ENCODE results near the gene RET.

RET gene

GRCh38 chr10:43125274-43125845 lies 48.5 kb downstream of the RET start:
- Histone ChIP-seq H3K27ac (no peak overlapping the region), H3K9ac (no peak overlapping the region), H3K4me2 (no peak overlapping the region), H4K20me1 (ENCODE audit: insufficient read depth) (no peaks in the 10 kb centered on the region), H3K27me3 (ENCODE audit: insufficient read depth, low read depth) (no peaks in the 10 kb centered on the region), H3K4me3 (IDR thresholded peaks at IDR 0.05; ENCODE audit: insufficient read depth, low read depth, low read length) (no peak overlapping the region), H2AFZ (ENCODE audit: low read depth) (no peak overlapping the region), H3K36me3 (ENCODE audit: insufficient read depth) (no peaks in the 10 kb centered on the region), H3K4me1 (ENCODE audit: low read depth, poor library complexity, severe bottlenecking) (peaks cover 17% of the 10 kb centered on the region), H3K79me2 (ENCODE audit: insufficient read depth, low read depth) (no peaks in the 10 kb centered on the region)
- no peak for TF ChIP-seq CTCF (conservative IDR thresholded peaks at IDR 0.05; ENCODE audit: low read depth, low read length)

- Histone ChIP-seq H3K9ac (no peak overlapping the region), H2AFZ (ENCODE audit: low read depth) (no peak overlapping the region), H3K27me3 (ENCODE audit: insufficient read depth, low read depth) (no peaks in the 10 kb centered on the region), H4K20me1 (ENCODE audit: insufficient read depth) (no peaks in the 10 kb centered on the region), H3K36me3 (ENCODE audit: insufficient read depth) (no peaks in the 10 kb centered on the region), H3K27ac (no peak overlapping the region), H3K79me2 (ENCODE audit: insufficient read depth, low read depth) (no peaks in the 10 kb centered on the region), H3K4me2 (no peak overlapping the region), H3K4me3 (IDR thresholded peaks at IDR 0.05; ENCODE audit: insufficient read depth, low read depth, low read length) (no peak overlapping the region), H3K4me1 (ENCODE audit: low read depth, poor library complexity, severe bottlenecking) (peaks cover 17% of the 10 kb centered on the region)
- no peak for TF ChIP-seq CTCF (conservative IDR thresholded peaks at IDR 0.05; ENCODE audit: low read depth, low read length)
Observed at GRCh38 chr10:43125881-43126731, 49.2 kb downstream of the RET start.

GRCh38 chr10:43126759-43127424 lies 50.0 kb downstream of the RET start:
- H3K79me2 ChIP-seq (ENCODE audit: insufficient read depth, low read depth), result no peaks in the 10 kb centered on the region
- H3K4me1 ChIP-seq (ENCODE audit: low read depth, poor library complexity, severe bottlenecking), result peaks cover 17% of the 10 kb centered on the region
- H3K27me3 ChIP-seq (ENCODE audit: insufficient read depth, low read depth), result no peaks in the 10 kb centered on the region
- H3K4me3 ChIP-seq (IDR thresholded peaks at IDR 0.05; ENCODE audit: insufficient read depth, low read depth, low read length), result no peak overlapping the region
- H3K27ac ChIP-seq, result no peak overlapping the region
- H2AFZ ChIP-seq (ENCODE audit: low read depth), result no peak overlapping the region
- no peaks in the 10 kb centered on the region for H4K20me1 ChIP-seq (ENCODE audit: insufficient read depth)
- no peaks in the 10 kb centered on the region for H3K36me3 ChIP-seq (ENCODE audit: insufficient read depth)
- H3K9ac ChIP-seq, result no peak overlapping the region
- no peak for TF ChIP-seq CTCF (conservative IDR thresholded peaks at IDR 0.05; ENCODE audit: low read depth, low read length)
- no peak overlapping the region for H3K4me2 ChIP-seq

GRCh38 chr10:43127442-43127841 lies 50.6 kb downstream of the RET start:
- no peak overlapping the region for H2AFZ ChIP-seq (ENCODE audit: low read depth)
- no peak overlapping the region for H3K27ac ChIP-seq
- TF ChIP-seq CTCF (conservative IDR thresholded peaks at IDR 0.05; ENCODE audit: low read depth, low read length), result no peak
- H3K27me3 ChIP-seq (ENCODE audit: insufficient read depth, low read depth), result no peaks in the 10 kb centered on the region
- H3K4me3 ChIP-seq (IDR thresholded peaks at IDR 0.05; ENCODE audit: insufficient read depth, low read depth, low read length), result no peak overlapping the region
- no peaks in the 10 kb centered on the region for H3K79me2 ChIP-seq (ENCODE audit: insufficient read depth, low read depth)
- no peak overlapping the region for H3K9ac ChIP-seq
- peaks cover 17% of the 10 kb centered on the region for H3K4me1 ChIP-seq (ENCODE audit: low read depth, poor library complexity, severe bottlenecking)
- no peaks in the 10 kb centered on the region for H3K36me3 ChIP-seq (ENCODE audit: insufficient read depth)
- H3K4me2 ChIP-seq, result no peak overlapping the region
- H4K20me1 ChIP-seq (ENCODE audit: insufficient read depth), result no peaks in the 10 kb centered on the region

Data from KMS-11 (cell line).